HG03060 (cell line): Measurements from ENCODE around the gene SERGEF.

Source experiments
- ATAC-seq: cut with Tn5 transposase; IDR thresholded peaks from one replicate; pipeline ENCODE4 v1.9.1; 2021; ENCODE audit warnings: low read depth, moderate number of reproducible peaks; ENCODE audit not compliant: unreplicated experiment

SERGEF gene

GRCh38 chr11:17793642-17794170 is 219.1 kb downstream of the SERGEF start:
- no peak for ATAC-seq

DNA sequence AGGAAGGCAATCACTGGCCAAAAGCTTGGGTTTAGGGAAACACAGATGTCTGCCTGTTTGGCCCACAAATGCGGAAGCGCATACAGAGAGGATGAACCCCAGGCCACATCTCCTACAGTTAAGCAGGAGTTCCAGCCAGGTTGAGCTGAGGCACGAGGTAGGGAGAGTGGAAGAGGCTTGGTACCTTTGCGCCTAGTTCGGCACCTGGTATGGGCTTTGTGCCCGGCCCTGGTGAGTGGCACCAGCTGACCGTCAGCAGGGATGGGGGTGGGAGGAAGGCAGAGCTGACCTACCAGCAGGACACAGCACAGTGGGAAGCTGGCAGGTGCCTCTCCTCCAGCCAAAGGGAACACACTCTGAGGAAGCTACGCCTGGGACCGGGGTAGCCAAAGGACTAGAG is 220.7 kb downstream of the SERGEF start:
- ATAC-seq = no peak

GRCh38 chr11:17791144-17791543 is 221.7 kb downstream of the SERGEF start:
- no peak for ATAC-seq

DNA sequence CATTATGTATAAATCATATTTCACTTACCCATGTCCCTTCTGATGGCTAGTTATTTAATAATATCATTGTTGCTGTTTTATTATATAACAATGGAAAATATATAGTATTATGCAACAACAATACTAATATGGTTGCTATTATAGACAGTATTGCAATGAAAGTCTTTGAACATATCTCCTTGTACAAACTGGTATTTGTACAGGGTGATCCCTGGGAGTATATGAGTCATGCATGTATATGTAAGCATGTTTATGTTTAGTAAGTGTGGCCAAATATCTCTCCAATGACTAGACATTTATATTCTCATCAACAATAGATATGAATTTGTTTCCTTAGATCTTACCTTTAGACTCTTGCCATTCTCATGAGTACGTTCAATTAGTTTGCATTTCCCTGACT is 222.4 kb downstream of the SERGEF start:
- ATAC-seq = no peak

GRCh38 chr11:17788084-17788483 is 224.8 kb downstream of the SERGEF start:
- no peak for ATAC-seq

- ATAC-seq = no peak
Observed at GRCh38 chr11:17786824-17787525, 225.9 kb downstream of the SERGEF start.

DNA sequence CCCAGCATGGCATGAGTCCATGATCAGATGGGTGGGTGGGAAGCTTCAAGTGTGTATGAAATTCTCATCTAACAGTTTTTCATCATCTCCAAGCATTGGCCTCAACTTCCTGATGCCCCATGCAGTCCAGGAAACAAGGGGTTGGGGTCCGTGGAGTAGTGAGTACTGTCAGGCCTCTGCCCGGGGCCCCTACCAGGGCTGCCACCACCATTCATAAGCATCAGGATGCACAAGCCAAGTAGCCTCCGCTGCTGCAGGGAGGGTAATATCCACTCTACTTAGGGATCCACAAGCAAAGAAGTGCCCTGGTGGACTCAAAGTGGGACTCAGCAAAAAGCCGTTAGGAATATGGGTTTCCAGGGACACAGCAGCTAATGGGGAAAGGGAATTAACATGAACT is 229.0 kb downstream of the SERGEF start:
- ATAC-seq = no peak

GRCh38 chr11:17782603-17783337 is 230.1 kb downstream of the SERGEF start:
- no peak for ATAC-seq

DNA sequence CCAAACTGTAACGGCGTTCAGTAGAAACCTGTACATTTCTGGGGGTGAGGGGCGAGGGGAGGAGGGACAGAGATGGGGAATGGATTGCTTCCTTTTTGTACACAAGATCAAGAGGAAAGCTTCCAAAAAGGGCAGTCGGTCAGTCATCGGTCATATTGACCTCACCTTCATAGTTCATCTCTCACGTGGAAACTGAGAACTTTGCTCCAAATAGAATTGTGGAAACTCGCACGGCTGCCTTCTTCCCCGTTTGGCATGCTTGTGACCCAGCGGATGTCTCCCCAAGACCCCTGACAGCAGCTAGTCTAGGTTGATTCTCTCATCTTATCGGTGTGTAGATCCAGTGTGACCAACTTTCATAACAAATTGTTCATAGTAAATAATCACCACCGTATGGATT is 230.7 kb downstream of the SERGEF start:
- ATAC-seq = no peak

GRCh38 chr11:17781626-17782025 is 231.2 kb downstream of the SERGEF start:
- no peak for ATAC-seq

- no peak for ATAC-seq
Observed at GRCh38 chr11:17781221-17781620, 231.6 kb downstream of the SERGEF start.

DNA sequence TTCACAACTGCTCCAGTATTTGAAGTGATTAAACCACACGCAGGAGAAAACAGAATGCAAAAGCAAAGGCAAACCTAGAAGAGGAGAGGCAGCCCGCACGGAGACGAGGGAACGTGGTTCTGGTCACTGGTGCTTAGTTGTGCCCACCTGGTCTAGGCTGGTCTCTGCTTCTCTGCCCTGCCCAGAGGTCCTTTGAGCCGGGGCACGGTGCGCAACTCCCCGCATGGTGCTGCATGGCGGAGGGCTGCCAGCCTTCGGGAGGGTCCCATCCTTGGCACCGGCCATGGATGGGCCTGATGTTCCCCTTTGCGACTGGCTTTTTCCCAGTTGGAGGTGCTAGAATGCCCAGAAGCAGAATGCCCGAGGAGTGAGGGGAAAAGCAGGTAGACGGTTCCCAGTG is 232.2 kb downstream of the SERGEF start:
- ATAC-seq = no peak

- ATAC-seq = no peak
Observed at GRCh38 chr11:17779861-17780594, 232.8 kb downstream of the SERGEF start.

- no peak for ATAC-seq
Observed at GRCh38 chr11:17778956-17779860, 233.6 kb downstream of the SERGEF start.

GRCh38 chr11:17778352-17778751 is 234.5 kb downstream of the SERGEF start:
- ATAC-seq = no peak

DNA sequence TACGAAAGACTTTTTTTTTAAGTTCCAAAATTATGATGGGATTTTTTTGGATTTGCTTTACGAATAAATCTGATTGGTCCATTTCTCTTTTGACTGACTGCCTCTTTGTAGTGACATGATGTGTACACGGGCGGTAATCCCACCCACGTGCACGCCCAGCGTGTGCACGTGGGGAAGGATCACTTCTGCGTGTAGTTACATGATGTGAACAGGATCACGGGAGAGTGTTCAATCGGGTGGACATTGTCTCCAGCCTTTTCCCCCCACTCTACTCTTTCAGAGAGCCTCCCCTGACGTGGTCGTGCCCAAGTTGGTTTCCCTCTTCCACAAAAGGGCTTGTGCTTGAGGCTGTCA is 235.1 kb downstream of the SERGEF start:
- ATAC-seq = no peak

DNA sequence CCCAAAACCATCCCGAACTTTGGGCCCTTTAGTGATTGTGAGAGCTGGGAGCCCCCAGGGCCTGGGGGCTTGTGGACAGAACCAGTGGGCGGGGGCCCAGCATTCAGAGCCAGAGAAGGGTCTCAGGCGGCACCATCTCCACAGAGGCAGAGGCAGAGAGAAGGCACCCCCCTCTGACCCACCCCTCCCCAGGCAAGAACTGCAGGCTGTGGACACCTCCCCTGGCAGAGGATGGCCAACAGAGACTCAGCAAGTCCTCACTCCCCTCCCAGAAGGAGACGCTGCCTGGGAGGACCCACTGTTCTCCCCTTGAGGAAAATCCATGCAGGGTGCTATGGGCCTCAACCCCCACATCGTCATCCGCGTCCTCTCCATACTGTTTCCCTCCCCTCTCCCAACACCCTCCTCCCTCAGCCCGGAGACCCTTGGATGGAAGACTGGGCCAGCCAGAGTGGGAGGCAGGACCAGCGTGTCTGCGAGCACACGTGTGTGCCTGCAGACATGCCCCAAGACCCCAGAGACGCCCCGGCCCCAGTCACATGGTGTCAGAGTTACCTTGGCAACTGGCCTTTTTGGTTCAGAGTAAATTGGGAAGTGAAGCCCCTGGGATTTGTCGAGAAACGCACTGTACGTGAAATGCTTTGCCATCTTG is 235.6 kb downstream of the SERGEF start:
- ATAC-seq = no peak

DNA sequence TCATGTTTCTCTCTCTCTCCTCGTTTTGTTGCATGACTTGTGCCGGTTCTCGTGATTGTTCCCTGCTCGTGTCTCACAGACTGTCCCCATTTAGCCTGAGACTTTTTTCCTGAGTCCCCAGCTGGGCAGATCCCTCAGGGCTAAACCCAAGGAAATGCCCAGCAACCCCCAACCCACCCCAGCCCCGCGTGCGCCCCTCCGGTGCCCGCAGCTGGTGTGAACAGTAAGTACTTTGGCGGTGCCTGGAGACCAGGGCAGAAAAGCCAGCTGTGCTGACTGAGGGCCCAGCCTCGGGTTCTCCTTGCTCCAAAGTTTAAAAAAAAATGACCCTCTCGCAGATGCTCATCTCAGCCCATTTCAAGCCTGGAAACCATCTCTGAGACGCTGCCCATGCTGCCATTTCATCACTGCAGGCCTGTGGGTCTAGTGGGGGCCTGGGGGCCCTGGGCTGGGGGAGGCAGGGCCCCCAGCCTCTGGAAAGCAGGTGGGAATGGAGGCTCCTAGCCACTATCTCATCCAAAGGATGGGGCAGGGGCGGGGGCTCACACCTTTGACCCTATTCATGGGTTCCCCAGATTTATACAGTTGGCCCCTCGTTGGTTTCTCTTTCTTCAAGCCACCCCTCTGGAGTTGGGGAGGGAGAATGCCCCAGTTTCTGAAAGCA is 236.5 kb downstream of the SERGEF start:
- ATAC-seq = no peak

DNA sequence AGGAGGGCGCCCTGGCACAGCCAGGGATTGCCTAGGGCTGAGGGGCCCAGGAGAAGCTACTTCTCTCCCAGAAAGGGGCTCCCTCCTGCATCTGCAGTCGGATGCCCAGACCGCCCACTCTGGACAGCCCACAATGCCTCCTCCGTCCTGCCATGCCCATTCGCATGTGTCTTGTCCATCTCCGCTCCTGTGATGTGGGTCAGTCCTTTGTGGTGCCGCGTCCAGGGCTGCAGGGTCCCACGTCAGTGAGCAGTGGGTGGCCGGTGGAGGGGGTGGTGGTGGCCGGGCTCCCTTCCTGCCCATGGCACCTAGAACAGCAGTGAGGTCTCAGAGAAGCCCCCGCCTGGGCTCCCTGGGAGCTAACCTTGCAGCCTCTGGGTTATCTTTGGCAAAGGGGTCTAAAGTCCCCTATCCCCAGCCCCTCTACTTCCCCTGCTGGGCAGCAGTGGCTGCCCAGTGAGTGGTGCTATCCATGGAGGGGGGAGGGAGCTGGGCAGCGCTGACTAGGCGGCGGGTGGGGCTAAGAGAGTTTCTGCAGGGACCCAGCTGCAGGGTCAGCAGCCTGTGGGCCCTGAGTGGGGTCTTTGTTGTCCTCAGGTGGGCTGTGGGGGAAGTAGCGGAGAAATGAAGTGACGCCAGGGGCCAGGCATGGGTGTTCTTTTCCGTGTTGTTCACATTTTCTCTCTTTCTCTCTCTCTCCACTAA is 237.2 kb downstream of the SERGEF start:
- ATAC-seq = no peak
